Natural killer cell (primary cell): ENCODE measurements around the gene CCNQ. TPM values are rescaled to one million over a fixed set of nuclear protein-coding genes. Genes with fewer than 3 reads are reported as not detected.

ENCODE experiments used
- ATAC-seq, 3 donors: fragments of 150-1000 bp in 2 of 3; fragments of 200-7000 bp in 1 of 3; cut with Tn5 transposase; 1 replicate in 1 of 3; 2 replicates in 2 of 3; pipeline ENCODE4 v1.10.0; 2021; ENCODE audit warnings: mild to moderate bottlenecking in 2 of 3, moderate library complexity in 2 of 3
- DNase-seq, 2 donors: peaks; one replicate each; pipeline versions ENCODE4 v3.0.0 to v3.0.0-alpha.2; 2013 to 2021; ENCODE audit warnings: mixed read lengths in 1 of 2
- H3K27ac ChIP-seq: one replicate; pipeline ENCODE4 v1.5.1; 2013; ENCODE audit warnings: mild to moderate bottlenecking, low read length
- H3K27me3 ChIP-seq: one replicate; pipeline ENCODE4 v1.6.1; 2013; ENCODE audit warnings: low read length; ENCODE audit not compliant: control insufficient read depth, insufficient read depth
- H3K36me3 ChIP-seq: one replicate; pipeline ENCODE4 v1.6.1; 2013; ENCODE audit warnings: low read length; ENCODE audit not compliant: control insufficient read depth, insufficient read depth
- H3K4me1 ChIP-seq: one replicate; pipeline ENCODE4 v1.6.1; 2013; ENCODE audit warnings: low read length; ENCODE audit not compliant: control insufficient read depth, insufficient read depth
- H3K4me3 ChIP-seq: one replicate; pipeline ENCODE4 v1.5.1; 2013; ENCODE audit warnings: low read length
- H3K9me3 ChIP-seq: one replicate; pipeline ENCODE4 v1.6.1; 2013; ENCODE audit warnings: low read length; ENCODE audit not compliant: control insufficient read depth, insufficient read depth
- H3K27ac Mint-ChIP-seq, 2 donors: one replicate each; pipeline ENCODE4 v1.8.0; 2022; ENCODE audit warnings: mild to moderate bottlenecking in 2 of 2, mixed read lengths in 2 of 2, moderate library complexity in 1 of 2
- H3K27me3 Mint-ChIP-seq, 2 donors: one replicate each; pipeline ENCODE4 v1.8.0; 2022; ENCODE audit warnings: low read depth in 2 of 2, mixed read lengths in 2 of 2
- H3K36me3 Mint-ChIP-seq: one replicate; pipeline ENCODE4 v1.8.0; 2022; ENCODE audit warnings: mixed read lengths
- H3K4me1 Mint-ChIP-seq, 2 donors: one replicate each; pipeline ENCODE4 v1.8.0; 2022; ENCODE audit warnings: mixed read lengths in 2 of 2
- H3K4me3 Mint-ChIP-seq: one replicate; pipeline ENCODE4 v1.8.0; 2022; ENCODE audit warnings: mild to moderate bottlenecking, moderate library complexity, mixed read lengths
- H3K9me3 Mint-ChIP-seq, 2 donors: one replicate each; pipeline ENCODE4 v1.8.0; 2022; ENCODE audit warnings: mixed read lengths in 2 of 2
- WGBS: methylation state at CpG from one replicate; pipeline ENCODE4 v1.1.7; 2013; ENCODE audit warnings: missing lambda C conversion rate; ENCODE audit not compliant: insufficient coverage; 5-methylcytosine and 5-hydroxymethylcytosine counted together
- intact Hi-C: fragments of 100-400 bp; cut with micrococcal nuclease; formaldehyde crosslinking; loops from one replicate; pipeline ENCODE4 v1.14.2; 2022
- total RNA-seq, 4 donors: library from RNA; stranded (reverse); fragments of 120-200 nt in 1 of 4; gene quantifications; one replicate each; pipeline versions ENCODE4 v1.2.3 to v1.2.4, GENCODE V29; 2013 to 2022
- TF ChIP-seq, protein P1 (sequence below): fragments of 200-600 bp; IDR thresholded peaks from one replicate; pipeline ENCODE4 v1.8.0; 2022; ENCODE audit warnings: antibody characterized with exemption

The CCNQ gene
- total RNA-seq, 3 donors from 2014 or later (not counting 1 experiment from before 2014, with no cell fraction given), result 9.0 to 17.2 (median 12.5) TPM

DNA sequence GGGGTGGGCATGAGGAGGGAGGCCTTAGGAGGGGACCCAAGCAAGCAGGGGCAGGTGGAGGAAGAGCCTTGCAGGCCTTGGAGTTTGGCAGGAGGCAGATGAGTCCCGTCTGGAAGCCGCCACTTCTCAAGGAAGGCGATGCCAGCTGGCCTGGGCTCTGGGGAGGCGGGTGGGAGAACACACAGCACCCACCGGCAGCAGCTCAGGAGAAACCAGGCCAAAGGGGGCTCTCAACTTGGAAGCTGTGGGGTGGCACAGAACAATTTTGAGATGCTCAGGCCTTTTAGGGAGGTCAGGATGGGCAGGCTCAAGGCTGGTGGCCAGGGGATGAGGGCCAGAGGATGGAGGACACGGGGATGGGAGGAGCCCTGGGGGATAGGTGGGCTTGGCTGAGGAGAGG, 36.4 kb upstream of the CCNQ start:
- 91% methylated on average over 6 of the region's 6 CpGs for WGBS

DNA sequence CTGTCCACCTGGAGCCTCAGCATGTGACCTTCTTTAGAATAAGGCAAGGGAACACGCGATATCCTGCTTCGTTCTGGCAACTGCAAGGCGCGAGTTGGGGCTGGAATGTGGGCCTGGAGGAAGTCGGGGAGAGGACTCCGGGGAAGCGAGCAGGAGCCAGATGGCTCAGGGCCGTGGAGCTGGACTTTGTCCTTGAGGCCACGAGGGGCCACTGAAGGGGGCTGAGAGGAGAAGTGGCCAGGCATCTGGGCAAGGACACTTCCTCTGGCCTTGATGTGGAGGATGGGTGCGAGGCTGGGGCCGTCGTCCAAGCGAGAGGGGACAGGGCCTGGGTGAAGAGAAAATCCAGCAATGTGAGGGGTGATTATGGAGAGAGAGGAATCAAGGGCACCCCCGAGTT, 35.9 kb upstream of the CCNQ start:
- no peak for DNase-seq
- ATAC-seq, result no peak
- no peak overlapping the region for H3K27ac Mint-ChIP-seq

More for the DNA sequence above, 36.4 kb upstream of the CCNQ start:
- Histone ChIP-seq H3K27ac (no peak overlapping the region), H3K4me3 (no peak overlapping the region), H3K36me3 (no peaks in the 10 kb centered on the region), H3K4me1 (no peaks in the 10 kb centered on the region), H3K27me3 (no peaks in the 10 kb centered on the region), H3K9me3 (no peaks in the 10 kb centered on the region)
- TF ChIP-seq, protein P1, sequence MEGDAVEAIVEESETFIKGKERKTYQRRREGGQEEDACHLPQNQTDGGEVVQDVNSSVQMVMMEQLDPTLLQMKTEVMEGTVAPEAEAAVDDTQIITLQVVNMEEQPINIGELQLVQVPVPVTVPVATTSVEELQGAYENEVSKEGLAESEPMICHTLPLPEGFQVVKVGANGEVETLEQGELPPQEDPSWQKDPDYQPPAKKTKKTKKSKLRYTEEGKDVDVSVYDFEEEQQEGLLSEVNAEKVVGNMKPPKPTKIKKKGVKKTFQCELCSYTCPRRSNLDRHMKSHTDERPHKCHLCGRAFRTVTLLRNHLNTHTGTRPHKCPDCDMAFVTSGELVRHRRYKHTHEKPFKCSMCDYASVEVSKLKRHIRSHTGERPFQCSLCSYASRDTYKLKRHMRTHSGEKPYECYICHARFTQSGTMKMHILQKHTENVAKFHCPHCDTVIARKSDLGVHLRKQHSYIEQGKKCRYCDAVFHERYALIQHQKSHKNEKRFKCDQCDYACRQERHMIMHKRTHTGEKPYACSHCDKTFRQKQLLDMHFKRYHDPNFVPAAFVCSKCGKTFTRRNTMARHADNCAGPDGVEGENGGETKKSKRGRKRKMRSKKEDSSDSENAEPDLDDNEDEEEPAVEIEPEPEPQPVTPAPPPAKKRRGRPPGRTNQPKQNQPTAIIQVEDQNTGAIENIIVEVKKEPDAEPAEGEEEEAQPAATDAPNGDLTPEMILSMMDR, result no peak
- Mint-ChIP-seq H3K27ac (no peak overlapping the region), H3K9me3 (no peaks in the 10 kb centered on the region), H3K4me3 (no peak overlapping the region), H3K27me3 (no peaks in the 10 kb centered on the region), H3K36me3 (no peaks in the 10 kb centered on the region), H3K4me1 (no peaks in the 10 kb centered on the region)
- DNase-seq, result no peak
- intact Hi-C loops, result no loop called here
- ATAC-seq, result no peak

DNA sequence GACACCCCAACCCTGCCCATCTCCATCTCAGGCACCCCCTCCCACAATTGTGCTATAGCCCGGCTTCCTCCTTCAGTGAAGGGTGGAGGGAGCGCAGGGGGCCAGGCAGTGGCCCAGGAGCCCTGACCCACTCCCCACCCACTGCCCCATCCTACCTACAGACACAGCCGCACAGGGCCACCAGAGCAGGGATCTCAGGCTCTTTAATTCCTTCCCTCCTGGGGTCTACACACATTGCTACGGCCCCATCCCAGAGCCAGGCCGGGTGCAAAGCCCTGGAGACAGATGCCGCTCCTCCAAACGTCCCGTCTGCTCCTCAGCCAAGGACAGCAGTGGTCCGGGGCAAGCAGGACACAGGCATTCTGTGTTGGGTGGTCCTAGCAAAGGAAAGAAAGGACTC, 35.3 kb upstream of the CCNQ start:
- ATAC-seq (no peak), DNase-seq (no peak)
- Histone ChIP-seq H3K4me3 (no peak overlapping the region), H3K27me3 (no peaks in the 10 kb centered on the region), H3K9me3 (no peaks in the 10 kb centered on the region), H3K27ac (no peak overlapping the region), H3K36me3 (no peaks in the 10 kb centered on the region), H3K4me1 (no peaks in the 10 kb centered on the region)
- Mint-ChIP-seq H3K27ac (no peak overlapping the region), H3K27me3 (peaks cover 2 to 7% of the 10 kb centered on the region in 2 donors), H3K4me3 (no peak overlapping the region), H3K4me1 (no peaks in the 10 kb centered on the region), H3K36me3 (no peaks in the 10 kb centered on the region), H3K9me3 (no peaks in the 10 kb centered on the region)
- 95% methylated on average over 9 of the region's 9 CpGs for WGBS
- TF ChIP-seq, protein P1, result no peak
- intact Hi-C loops, result no loop called here

More for the DNA sequence above, 35.9 kb upstream of the CCNQ start:
- H3K9me3 ChIP-seq, result no peaks in the 10 kb centered on the region
- no peak overlapping the region for H3K4me3 ChIP-seq
- intact Hi-C loops, result no loop called here
- H3K27ac ChIP-seq, result no peak overlapping the region
- H3K9me3 Mint-ChIP-seq, result no peaks in the 10 kb centered on the region
- H3K4me3 Mint-ChIP-seq, result no peak overlapping the region
- no peaks in the 10 kb centered on the region for H3K4me1 ChIP-seq
- no peaks in the 10 kb centered on the region for H3K27me3 ChIP-seq
- H3K36me3 Mint-ChIP-seq, result no peaks in the 10 kb centered on the region
- TF ChIP-seq, protein P1, result no peak
- no peaks in the 10 kb centered on the region for H3K36me3 ChIP-seq
- no peaks in the 10 kb centered on the region for H3K4me1 Mint-ChIP-seq
- peaks cover 1 to 4% of the 10 kb centered on the region in 2 donors for H3K27me3 Mint-ChIP-seq
- WGBS, result 90% methylated on average over 15 of the region's 15 CpGs

DNA sequence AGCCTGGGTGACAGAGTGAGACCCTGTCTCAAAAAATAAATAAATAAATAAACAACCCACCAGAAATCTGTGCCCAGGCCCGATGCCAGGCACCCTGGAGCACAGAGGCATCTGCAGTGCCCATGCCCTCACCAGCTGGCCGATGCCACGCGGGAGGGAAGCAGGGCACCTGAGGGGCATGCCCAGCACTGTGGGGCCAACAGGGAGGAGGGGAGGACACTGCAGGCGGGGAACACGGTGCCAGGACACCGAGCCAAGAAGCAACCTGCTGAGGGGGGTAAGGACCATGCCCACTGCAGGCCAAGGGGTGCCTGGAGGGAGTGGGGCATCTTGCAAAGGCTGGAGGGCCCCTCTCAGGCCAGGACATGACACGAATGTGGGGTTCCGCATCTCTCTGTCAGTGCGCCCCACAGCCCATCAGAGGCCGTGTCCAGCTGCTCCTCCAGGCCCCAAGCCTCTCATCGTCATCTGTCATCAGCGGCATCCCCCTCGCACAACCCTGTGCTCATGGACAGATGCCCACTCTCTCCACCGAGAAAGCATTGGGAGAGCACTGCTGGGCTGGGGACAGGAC, 34.8 kb upstream of the CCNQ start:
- H3K9me3 ChIP-seq, result no peaks in the 10 kb centered on the region
- Mint-ChIP-seq H3K27ac (no peak overlapping the region), H3K4me1 (no peaks in the 10 kb centered on the region), H3K9me3 (no peaks in the 10 kb centered on the region), H3K36me3 (no peaks in the 10 kb centered on the region), H3K27me3 (peaks cover 2 to 7% of the 10 kb centered on the region in 2 donors), H3K4me3 (no peak overlapping the region)
- 92% methylated on average over 14 of the region's 15 CpGs for WGBS
- DNase-seq (no peak), ATAC-seq (no peak)
- H3K36me3 ChIP-seq, result no peaks in the 10 kb centered on the region
- H3K27me3 ChIP-seq, result no peaks in the 10 kb centered on the region
- no peak overlapping the region for H3K27ac ChIP-seq
- intact Hi-C loops, result no loop called here
- H3K4me3 ChIP-seq, result no peak overlapping the region
- H3K4me1 ChIP-seq, result no peaks in the 10 kb centered on the region
- TF ChIP-seq, protein P1, result no peak
